ENCODE measurements around the gene POPDC2.

GRCh38 chr3:119664370-119664769 is 4.0 kb upstream of the POPDC2 start:
- no peak for TF ChIP-seq REST (IDR thresholded peaks at IDR 0.05; ENCODE audit: low read depth)
- TF ChIP-seq TAF1 (IDR thresholded peaks at IDR 0.05; ENCODE audit: low read depth), result no peak
- no peak for TF ChIP-seq USF1 (IDR thresholded peaks at IDR 0.05)
